ENCODE results near the gene CPNE2. TPM values are rescaled to one million over a fixed set of nuclear protein-coding genes. Genes with fewer than 3 reads are reported as not detected.

The CPNE2 gene
- total RNA-seq, 4 donors from 2014 or later = 25.1 to 41.4 (median 40.6) TPM

- DNase-seq = no peak
- no peaks in the 10 kb centered on the region for H3K4me1 ChIP-seq
- no peaks in the 10 kb centered on the region for H3K36me3 ChIP-seq
- no peak overlapping the region for H3K4me3 ChIP-seq
- TF ChIP-seq CTCF (IDR thresholded peaks at IDR 0.05) (no peak), POLR2A (IDR thresholded peaks at IDR 0.05) (no peak)
- H3K9me3 ChIP-seq = no peaks in the 10 kb centered on the region
- no peak overlapping the region for H3K27ac ChIP-seq
- no peaks in the 10 kb centered on the region for H3K27me3 ChIP-seq
- intact Hi-C loops (cut with DNase I; ENCODE audit: low total_unique reads) = no loop called here
These were observed 44.3 kb upstream of the CPNE2 start for GRCh38 chr16:57048095-57048494.

GRCh38 chr16:57049678-57050077 is 42.7 kb upstream of the CPNE2 start:
- Histone ChIP-seq H3K4me1 (no peaks in the 10 kb centered on the region), H3K36me3 (no peaks in the 10 kb centered on the region), H3K4me3 (no peak overlapping the region), H3K9me3 (no peaks in the 10 kb centered on the region), H3K27ac (no peak overlapping the region), H3K27me3 (no peaks in the 10 kb centered on the region)
- no peak for DNase-seq
- TF ChIP-seq CTCF (IDR thresholded peaks at IDR 0.05) (no peak), POLR2A (IDR thresholded peaks at IDR 0.05) (no peak)
- intact Hi-C loops (cut with DNase I; ENCODE audit: low total_unique reads) = loop anchor here (10.0 kb wide), 1 partner anchor 185 kb away; the partner anchor contains the start of gene SLC12A3

GRCh38 chr16:57051696-57052228 is 40.6 kb upstream of the CPNE2 start:
- H3K4me1 ChIP-seq = no peaks in the 10 kb centered on the region
- H3K4me3 ChIP-seq = no peak overlapping the region
- no peaks in the 10 kb centered on the region for H3K36me3 ChIP-seq
- H3K27me3 ChIP-seq = no peaks in the 10 kb centered on the region
- no peak overlapping the region for H3K27ac ChIP-seq
- no peak for TF ChIP-seq CTCF (IDR thresholded peaks at IDR 0.05)
- no peak for TF ChIP-seq POLR2A (IDR thresholded peaks at IDR 0.05)
- no peaks in the 10 kb centered on the region for H3K9me3 ChIP-seq
- no peak for DNase-seq
- intact Hi-C loops (cut with DNase I; ENCODE audit: low total_unique reads) = loop anchor here (10.0 kb wide), 1 partner anchor 187 kb away; the partner anchor contains the start of gene SLC12A3

- no peak for TF ChIP-seq CTCF (IDR thresholded peaks at IDR 0.05)
- TF ChIP-seq POLR2A (IDR thresholded peaks at IDR 0.05) = no peak
- Histone ChIP-seq H3K4me3 (no peak overlapping the region), H3K27me3 (no peaks in the 10 kb centered on the region), H3K36me3 (no peaks in the 10 kb centered on the region), H3K9me3 (no peaks in the 10 kb centered on the region), H3K27ac (no peak overlapping the region), H3K4me1 (no peaks in the 10 kb centered on the region)
- DNase-seq = no peak
- intact Hi-C loops (cut with DNase I; ENCODE audit: low total_unique reads) = loop anchor here (10.0 kb wide), 1 partner anchor 188 kb away; the partner anchor contains the start of gene SLC12A3
These were observed 39.2 kb upstream of the CPNE2 start for GRCh38 chr16:57053206-57053605.

- Histone ChIP-seq H3K27me3 (no peaks in the 10 kb centered on the region), H3K27ac (no peak overlapping the region), H3K36me3 (no peaks in the 10 kb centered on the region), H3K9me3 (no peaks in the 10 kb centered on the region), H3K4me1 (no peaks in the 10 kb centered on the region), H3K4me3 (no peak overlapping the region)
- no peak for DNase-seq
- intact Hi-C loops (cut with DNase I; ENCODE audit: low total_unique reads) = loop anchor here (10.0 kb wide), 1 partner anchor 190 kb away; the partner anchor contains the start of gene SLC12A3
- TF ChIP-seq POLR2A (IDR thresholded peaks at IDR 0.05) = no peak
- no peak for TF ChIP-seq CTCF (IDR thresholded peaks at IDR 0.05)
These were observed 38.0 kb upstream of the CPNE2 start for GRCh38 chr16:57054338-57054737.

Data from uterus (tissue), 4 donors.